Measurements from ENCODE around the gene KDM5B. TPM values are rescaled to one million over a fixed set of nuclear protein-coding genes. Genes with fewer than 3 reads are reported as not detected.

KDM5B gene
- total and polyA plus RNA-seq, 2 of the 8 experiments (the other 6 are each of a cell fraction or from before 2014, with no cell fraction given): 73.3 to 210 TPM

DNA sequence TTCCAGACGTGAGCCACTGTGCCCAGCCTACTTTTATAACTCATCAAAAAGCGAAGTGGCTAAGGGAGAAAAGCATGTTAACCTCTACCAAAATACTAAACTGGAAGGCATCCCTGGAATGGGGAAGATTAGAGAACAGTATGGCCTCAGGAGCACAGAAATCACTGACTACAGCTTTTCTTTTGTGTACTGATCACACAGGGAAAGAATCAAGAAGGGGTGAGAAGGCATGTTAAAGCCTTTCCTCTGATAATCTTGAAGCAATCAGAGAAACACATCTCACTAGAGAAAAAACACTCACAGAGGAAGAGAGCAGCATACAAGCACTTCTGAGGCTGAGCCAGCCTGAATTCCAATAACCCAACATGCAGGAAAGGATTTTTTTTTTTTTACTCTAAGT is 13.2 kb upstream of the KDM5B start:
- Histone ChIP-seq H2BK5ac (ENCODE audit: low read depth, low read length) (no peak overlapping the region), H3K14ac (ENCODE audit: insufficient read length) (no peak overlapping the region), H2BK12ac (ENCODE audit: low read depth, low read length) (no peak overlapping the region), H4K91ac (replicated peaks; ENCODE audit: insufficient read length, low read length) (no peak overlapping the region), H2AFZ (ENCODE audit: low read length) (no peak overlapping the region), H3K4me2 (ENCODE audit: insufficient read depth in 1 of 2, low read depth in 2 of 2, low read length in 2 of 2) (no peak overlapping the region), H3K4me1 (replicated peaks in 1 of 4; ENCODE audit: control insufficient read depth in 3 of 4, insufficient read depth in 4 of 4, low read length in 3 of 4) (no peaks in the 10 kb centered on the region), H3K9ac (replicated peaks in 1 of 4; ENCODE audit: extremely low read depth in 1 of 4, low read depth in 3 of 4, low read length in 3 of 4) (no peak overlapping the region), H3K36me3 (ENCODE audit: control insufficient read depth in 2 of 4, insufficient read depth in 4 of 4, low read length in 3 of 4) (no peaks in the 10 kb centered on the region), H2BK20ac (ENCODE audit: low read length) (no peak overlapping the region), H3K79me2 (ENCODE audit: control insufficient read depth in 1 of 2, insufficient read depth in 2 of 2, low read length in 2 of 2) (no peaks in the 10 kb centered on the region), H3K4me3 (ENCODE audit: extremely low read depth in 1 of 4, insufficient read depth in 2 of 4, low read depth in 3 of 4, low read length in 4 of 4) (no peak overlapping the region), H2BK120ac (replicated peaks; ENCODE audit: low read depth, low read length) (no peak overlapping the region), H4K5ac (ENCODE audit: insufficient read length, low read depth, low read length) (no peak overlapping the region), H4K20me1 (replicated peaks in 1 of 2; ENCODE audit: control insufficient read depth in 1 of 2, insufficient read depth in 2 of 2, low read length in 2 of 2) (no peaks in the 10 kb centered on the region), H3K23ac (ENCODE audit: insufficient read length) (no peak overlapping the region), H3K18ac (ENCODE audit: extremely low read depth, low read length) (no peak overlapping the region), H3K9me3 (ENCODE audit: insufficient read depth in 2 of 2, low read depth in 1 of 2, low read length in 1 of 2) (no peaks in the 10 kb centered on the region), H3K56ac (replicated peaks; ENCODE audit: insufficient read length, low read depth, low read length) (no peak overlapping the region), H3K79me1 (ENCODE audit: low read depth, low read length) (no peaks in the 10 kb centered on the region), H3K23me2 (ENCODE audit: low read depth, low read length) (no peaks in the 10 kb centered on the region), H4K8ac (ENCODE audit: extremely low read depth, insufficient read depth, low read length) (no peak overlapping the region), H2BK15ac (ENCODE audit: low read length) (no peak overlapping the region), H3K27me3 (replicated peaks in 1 of 4; ENCODE audit: control insufficient read depth in 3 of 4, extremely low read depth in 1 of 4, insufficient read depth in 3 of 4, low read length in 3 of 4) (no peaks in the 10 kb centered on the region), H3K4ac (replicated peaks; ENCODE audit: insufficient read length, low read depth, low read length) (no peak overlapping the region), H2AK5ac (ENCODE audit: low read depth, low read length) (no peak overlapping the region), H3K27ac (ENCODE audit: low read depth, low read length) (no peak overlapping the region)
- POLR2A ChIA-PET (ENCODE audit: partially characterized antibody): interaction anchor here (1.1 to 8.4 kb wide), 2 partner anchors 10 to 20 kb away, joined by 3 to 47 read pairs; partner anchors contain the start of gene PCAT6
- TF ChIP-seq SIX5 (IDR thresholded peaks at IDR 0.05; ENCODE audit: low read depth, low read length) (no peak), CTBP2 (IDR thresholded peaks at IDR 0.05; ENCODE audit: borderline replicate concordance, insufficient read depth, insufficient read length, low read length) (no peak), ASH2L (IDR thresholded peaks at IDR 0.05; ENCODE audit: low read length) (no peak), CREB1 (IDR thresholded peaks at IDR 0.05) (no peak), PHF8 (conservative IDR thresholded peaks at IDR 0.05; ENCODE audit: low read depth, low read length) (no peak), TBP (IDR thresholded peaks at IDR 0.05; ENCODE audit: low read depth, low read length) (no peak), CHD2 (IDR thresholded peaks at IDR 0.05; ENCODE audit: low read length) (no peak), SP4 (IDR thresholded peaks at IDR 0.05; ENCODE audit: low read length) (no peak), BRCA1 (IDR thresholded peaks at IDR 0.05; ENCODE audit: low read depth, low read length) (no peak), MAFK (IDR thresholded peaks at IDR 0.05; ENCODE audit: low read depth, low read length) (no peak), NANOG (IDR thresholded peaks at IDR 0.05; ENCODE audit: insufficient read depth, low read depth, low read length, poor library complexity, severe bottlenecking) (no peak), RFX5 (IDR thresholded peaks at IDR 0.05; ENCODE audit: borderline replicate concordance, low read depth, low read length) (no peak), YY1 (IDR thresholded peaks at IDR 0.05; ENCODE audit: low read depth, low read length) (no peak)
- DNase-seq (ENCODE audit: low read depth in 1 of 2, low spot score in 2 of 2): no peak
- WGBS, 2 experiments (ENCODE audit: extremely low coverage in 1 of 2, insufficient coverage in 1 of 2, insufficient read length in 1 of 2, insufficient replicate concordance in 2 of 2, low coverage in 1 of 2, low lambda C conversion rate in 2 of 2, missing lambda C conversion rate in 1 of 2): 77% methylated on average over 2 of the region's 2 CpGs; no CpG with 5 or more reads in 1 of the 2 experiments
- FAIRE-seq: no peak
- CTCF ChIA-PET (ENCODE audit: partially characterized antibody): interaction anchor here (0.8 to 2.1 kb wide), 3 partner anchors 16 to 106 kb away, joined by 3 to 7 read pairs (median 3); partner anchors contain the start of gene KLHL12

All from H1 (cell line).